GM23338 (cell line): ENCODE data around the gene NCAPG.

Source experiments
- CREB1 ChIP-seq: fragments of 250-450 bp; sonication (Bioruptor Pico); IDR thresholded peaks from 2 replicates; pipeline ENCODE4 v1.5.0; 2020; ENCODE audit warnings: low read depth, mild to moderate bottlenecking, moderate library complexity
- STAT1 ChIP-seq: IDR thresholded peaks from one replicate; pipeline ENCODE4 v1.6.1; 2016; ENCODE audit warnings: antibody characterized with exemption; ENCODE audit not compliant: unreplicated experiment
- TF ChIP-seq, protein P1 (sequence below), 2 experiments: fragments of 200-600 bp in 1 of 2; sonication (generic) in 1 of 2; conservative IDR thresholded peaks; 2 replicates each; pipeline versions ENCODE4 v1.5.1 to v1.6.1; 2016 to 2017; ENCODE audit warnings: antibody characterized with exemption in 2 of 2, low read depth in 2 of 2, mild to moderate bottlenecking in 2 of 2, moderate library complexity in 1 of 2
- TF ChIP-seq, protein P2 (sequence below): IDR thresholded peaks from one replicate; pipeline ENCODE4 v1.6.1; 2018; ENCODE audit warnings: antibody characterized with exemption; ENCODE audit not compliant: unreplicated experiment

DNA sequence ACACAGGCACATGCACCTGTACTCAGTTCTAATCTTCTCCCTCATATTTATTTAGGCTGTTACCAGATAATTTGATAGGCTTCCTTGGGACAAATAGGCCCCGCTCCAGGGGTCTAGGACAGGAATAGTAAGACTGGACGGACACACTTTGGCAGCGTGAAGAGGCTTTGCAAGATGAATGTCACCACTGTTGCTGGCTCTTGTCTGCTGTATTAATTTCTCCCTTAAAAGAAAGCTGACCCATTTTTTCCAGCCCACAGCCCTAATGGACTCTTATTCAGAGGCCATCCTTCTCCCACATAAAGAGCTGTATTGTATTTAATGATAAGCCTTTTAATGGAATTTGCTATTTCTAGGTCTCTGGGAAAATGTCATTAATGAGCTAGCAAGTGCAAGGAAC is 47.4 kb upstream of the NCAPG start:
- TF ChIP-seq, protein P1, sequence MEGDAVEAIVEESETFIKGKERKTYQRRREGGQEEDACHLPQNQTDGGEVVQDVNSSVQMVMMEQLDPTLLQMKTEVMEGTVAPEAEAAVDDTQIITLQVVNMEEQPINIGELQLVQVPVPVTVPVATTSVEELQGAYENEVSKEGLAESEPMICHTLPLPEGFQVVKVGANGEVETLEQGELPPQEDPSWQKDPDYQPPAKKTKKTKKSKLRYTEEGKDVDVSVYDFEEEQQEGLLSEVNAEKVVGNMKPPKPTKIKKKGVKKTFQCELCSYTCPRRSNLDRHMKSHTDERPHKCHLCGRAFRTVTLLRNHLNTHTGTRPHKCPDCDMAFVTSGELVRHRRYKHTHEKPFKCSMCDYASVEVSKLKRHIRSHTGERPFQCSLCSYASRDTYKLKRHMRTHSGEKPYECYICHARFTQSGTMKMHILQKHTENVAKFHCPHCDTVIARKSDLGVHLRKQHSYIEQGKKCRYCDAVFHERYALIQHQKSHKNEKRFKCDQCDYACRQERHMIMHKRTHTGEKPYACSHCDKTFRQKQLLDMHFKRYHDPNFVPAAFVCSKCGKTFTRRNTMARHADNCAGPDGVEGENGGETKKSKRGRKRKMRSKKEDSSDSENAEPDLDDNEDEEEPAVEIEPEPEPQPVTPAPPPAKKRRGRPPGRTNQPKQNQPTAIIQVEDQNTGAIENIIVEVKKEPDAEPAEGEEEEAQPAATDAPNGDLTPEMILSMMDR (conservative IDR thresholded peaks at IDR 0.05; ENCODE audit: low read depth in 2 of 2), result no peak
- TF ChIP-seq CREB1 (CRISPR knock-in tag) (no peak), STAT1 (no peak)
- TF ChIP-seq, protein P2, sequence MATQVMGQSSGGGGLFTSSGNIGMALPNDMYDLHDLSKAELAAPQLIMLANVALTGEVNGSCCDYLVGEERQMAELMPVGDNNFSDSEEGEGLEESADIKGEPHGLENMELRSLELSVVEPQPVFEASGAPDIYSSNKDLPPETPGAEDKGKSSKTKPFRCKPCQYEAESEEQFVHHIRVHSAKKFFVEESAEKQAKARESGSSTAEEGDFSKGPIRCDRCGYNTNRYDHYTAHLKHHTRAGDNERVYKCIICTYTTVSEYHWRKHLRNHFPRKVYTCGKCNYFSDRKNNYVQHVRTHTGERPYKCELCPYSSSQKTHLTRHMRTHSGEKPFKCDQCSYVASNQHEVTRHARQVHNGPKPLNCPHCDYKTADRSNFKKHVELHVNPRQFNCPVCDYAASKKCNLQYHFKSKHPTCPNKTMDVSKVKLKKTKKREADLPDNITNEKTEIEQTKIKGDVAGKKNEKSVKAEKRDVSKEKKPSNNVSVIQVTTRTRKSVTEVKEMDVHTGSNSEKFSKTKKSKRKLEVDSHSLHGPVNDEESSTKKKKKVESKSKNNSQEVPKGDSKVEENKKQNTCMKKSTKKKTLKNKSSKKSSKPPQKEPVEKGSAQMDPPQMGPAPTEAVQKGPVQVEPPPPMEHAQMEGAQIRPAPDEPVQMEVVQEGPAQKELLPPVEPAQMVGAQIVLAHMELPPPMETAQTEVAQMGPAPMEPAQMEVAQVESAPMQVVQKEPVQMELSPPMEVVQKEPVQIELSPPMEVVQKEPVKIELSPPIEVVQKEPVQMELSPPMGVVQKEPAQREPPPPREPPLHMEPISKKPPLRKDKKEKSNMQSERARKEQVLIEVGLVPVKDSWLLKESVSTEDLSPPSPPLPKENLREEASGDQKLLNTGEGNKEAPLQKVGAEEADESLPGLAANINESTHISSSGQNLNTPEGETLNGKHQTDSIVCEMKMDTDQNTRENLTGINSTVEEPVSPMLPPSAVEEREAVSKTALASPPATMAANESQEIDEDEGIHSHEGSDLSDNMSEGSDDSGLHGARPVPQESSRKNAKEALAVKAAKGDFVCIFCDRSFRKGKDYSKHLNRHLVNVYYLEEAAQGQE, result no peak
